Measurements from ENCODE around the gene NT5DC2.

DNA sequence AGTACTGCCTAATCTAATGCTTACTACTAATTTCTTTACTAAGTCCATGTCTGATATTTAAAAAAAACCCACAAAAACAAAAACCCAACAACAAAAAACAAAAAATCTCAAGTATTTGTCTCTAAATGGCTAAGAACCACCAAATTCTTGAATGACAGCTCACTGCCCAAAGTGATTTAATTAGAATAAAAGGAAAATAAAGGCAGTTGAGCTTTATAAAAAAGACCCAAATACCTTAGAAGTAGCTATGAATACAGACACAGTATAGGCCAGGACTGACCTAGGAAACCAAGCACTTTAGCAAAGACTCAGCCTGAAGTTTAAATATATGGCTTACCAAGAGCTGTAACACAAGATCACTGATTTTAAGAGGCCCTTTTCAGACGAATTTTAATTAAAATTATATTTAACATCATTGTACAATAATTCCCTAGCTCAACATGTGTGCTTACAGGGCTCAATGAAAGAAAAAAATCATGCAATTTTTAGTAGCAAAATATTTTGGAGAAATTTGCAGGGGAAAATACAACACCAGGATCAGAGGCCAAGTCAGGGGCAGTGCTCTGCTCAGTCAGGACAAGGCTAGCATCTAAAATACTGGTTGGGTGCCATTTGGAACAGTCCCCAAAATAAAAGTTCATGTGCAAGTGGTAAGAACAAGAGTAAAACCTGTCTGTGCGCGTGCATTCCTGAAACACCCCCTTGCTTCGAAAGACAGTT, 27.5 kb upstream of the NT5DC2 start:
- TF ChIP-seq, protein P1, sequence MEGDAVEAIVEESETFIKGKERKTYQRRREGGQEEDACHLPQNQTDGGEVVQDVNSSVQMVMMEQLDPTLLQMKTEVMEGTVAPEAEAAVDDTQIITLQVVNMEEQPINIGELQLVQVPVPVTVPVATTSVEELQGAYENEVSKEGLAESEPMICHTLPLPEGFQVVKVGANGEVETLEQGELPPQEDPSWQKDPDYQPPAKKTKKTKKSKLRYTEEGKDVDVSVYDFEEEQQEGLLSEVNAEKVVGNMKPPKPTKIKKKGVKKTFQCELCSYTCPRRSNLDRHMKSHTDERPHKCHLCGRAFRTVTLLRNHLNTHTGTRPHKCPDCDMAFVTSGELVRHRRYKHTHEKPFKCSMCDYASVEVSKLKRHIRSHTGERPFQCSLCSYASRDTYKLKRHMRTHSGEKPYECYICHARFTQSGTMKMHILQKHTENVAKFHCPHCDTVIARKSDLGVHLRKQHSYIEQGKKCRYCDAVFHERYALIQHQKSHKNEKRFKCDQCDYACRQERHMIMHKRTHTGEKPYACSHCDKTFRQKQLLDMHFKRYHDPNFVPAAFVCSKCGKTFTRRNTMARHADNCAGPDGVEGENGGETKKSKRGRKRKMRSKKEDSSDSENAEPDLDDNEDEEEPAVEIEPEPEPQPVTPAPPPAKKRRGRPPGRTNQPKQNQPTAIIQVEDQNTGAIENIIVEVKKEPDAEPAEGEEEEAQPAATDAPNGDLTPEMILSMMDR (IDR thresholded peaks at IDR 0.05; ENCODE audit: poor library complexity), result no peak
- no peak for TF ChIP-seq EZH2 (IDR thresholded peaks at IDR 0.05; ENCODE audit: borderline replicate concordance)
